HG03558 (cell line): ENCODE measurements around the gene MAGI3.
"Not testable (repeated sequence)": the region's sequence is repeated elsewhere in the genome, so short reads cannot be mapped to it uniquely, and the experiment has no call there.

Experiments
- ATAC-seq: cut with Tn5 transposase; IDR thresholded peaks from one replicate; pipeline ENCODE4 v1.9.1; 2021; ENCODE audit warnings: moderate number of reproducible peaks; ENCODE audit not compliant: unreplicated experiment; ENCODE audit errors: extremely low read depth

The MAGI3 gene

DNA sequence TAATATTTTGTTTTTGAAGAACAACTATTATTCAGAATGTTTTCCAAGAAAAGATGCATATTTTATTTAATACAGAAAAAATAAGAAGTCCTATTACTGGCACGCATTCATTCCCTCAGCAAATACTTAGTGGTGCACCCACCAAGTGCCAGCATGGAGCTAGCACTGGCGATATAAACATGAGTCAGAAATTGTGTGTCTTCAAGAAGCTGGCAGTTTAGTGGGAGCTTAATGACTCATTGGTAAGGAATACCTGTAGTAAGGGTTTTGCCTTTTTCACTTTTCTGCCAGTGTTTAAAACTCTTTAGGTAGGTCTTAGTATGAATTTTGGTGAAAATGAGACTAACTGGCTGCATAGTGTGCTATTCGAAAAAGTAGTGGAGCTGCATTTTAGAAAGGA is 6.3 kb downstream of the MAGI3 start:
- no peak for ATAC-seq

DNA sequence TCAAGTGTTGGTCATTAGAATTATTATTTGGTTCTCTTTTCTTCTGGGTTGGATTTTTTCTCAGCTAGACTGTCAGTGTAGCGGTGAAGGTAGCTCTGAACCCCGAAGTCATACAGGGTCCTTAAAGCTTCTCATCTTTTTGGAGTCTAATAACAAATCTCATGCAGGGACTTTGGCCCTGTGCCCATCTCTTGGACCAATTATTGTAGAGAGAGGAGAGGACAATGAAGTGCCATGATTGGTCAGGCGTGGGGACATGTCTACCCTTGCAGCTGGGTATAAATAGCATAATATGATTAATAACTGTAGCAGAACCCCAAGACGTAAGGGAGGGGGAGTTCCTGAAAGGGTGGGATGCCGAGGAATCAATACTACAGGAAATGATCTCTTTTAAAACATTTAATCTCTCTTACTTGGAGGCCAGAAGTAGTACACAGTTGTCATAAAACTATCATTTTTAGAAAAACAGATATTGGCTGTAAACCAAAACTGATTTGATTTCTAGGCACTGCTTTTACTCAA is 8.8 kb downstream of the MAGI3 start:
- ATAC-seq = no peak

DNA sequence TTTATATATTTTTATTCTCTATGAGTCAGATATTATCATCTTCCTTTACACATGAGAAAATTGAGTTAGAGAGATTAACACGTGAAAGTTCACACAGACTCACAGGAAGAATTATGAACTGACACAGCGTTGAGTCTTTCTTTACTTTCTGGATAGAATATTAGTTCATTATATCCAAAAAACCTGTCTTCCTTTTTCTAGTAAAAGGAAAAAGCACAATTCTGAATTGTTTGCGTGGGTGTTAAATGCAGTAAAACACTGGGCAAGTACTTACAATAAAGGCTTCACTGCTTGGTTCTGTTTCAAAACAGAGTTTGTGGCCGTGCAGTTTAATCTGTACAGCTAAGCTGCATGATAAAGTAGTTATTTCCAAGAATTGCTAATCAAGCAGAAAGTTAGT is 10.8 kb downstream of the MAGI3 start:
- ATAC-seq = no peak

DNA sequence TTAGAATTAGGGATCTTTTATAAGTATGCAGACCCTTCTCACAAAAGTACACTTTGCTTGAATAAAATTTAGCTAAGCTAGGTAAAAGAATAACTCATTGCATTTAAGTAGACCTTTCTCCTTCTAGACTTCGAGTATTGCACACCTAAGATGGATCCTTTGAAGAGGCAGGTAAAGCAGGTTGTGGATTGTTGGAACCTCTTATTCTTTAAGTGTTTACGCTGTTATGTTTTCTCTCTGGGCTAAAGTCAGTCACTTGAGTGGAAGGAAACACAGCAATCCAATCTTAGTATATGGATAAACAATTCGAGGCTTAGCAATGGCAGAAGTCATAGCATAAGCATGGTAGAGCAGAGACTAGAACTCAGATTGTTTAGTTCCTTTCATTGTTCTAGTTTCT is 11.4 kb downstream of the MAGI3 start:
- no peak for ATAC-seq

DNA sequence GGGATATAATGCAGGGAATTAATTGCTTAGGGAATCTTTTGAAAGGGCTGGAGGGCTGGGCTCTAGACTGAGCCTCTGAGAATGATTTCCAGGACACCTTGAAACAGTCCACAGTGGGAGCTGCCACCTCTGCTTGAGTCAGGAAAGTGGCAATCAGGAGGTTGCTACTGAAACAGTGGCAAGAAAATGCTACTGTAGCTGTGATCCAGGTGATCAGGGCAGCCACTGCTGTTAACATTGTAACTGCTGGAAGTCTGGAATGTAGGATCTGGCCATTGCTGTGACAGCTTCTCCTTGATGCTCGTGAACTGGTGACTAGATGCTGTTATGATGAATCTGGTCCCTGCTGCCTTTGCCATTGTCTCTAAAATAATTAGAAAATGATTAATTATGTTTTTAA is 12.8 kb downstream of the MAGI3 start:
- no peak for ATAC-seq

DNA sequence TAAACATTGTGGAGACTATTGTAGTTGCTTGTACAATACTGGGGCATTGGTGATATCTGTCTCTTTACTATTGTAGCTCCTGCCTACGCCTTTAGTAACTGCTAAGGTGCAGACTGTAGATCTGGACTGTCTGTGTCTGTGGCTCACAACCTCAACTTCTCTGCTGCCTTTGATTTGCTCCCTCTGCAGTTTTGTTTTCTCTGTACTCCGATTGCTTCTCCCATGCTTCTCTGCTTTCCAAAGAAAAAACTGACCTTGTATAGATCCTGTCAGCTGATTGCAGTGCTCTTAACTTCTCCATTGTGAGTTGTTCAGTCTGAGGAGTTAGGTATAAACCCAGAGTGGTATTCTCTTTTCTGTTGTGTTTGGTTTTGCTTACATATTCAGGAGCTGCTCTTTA is 15.3 kb downstream of the MAGI3 start:
- no peak for ATAC-seq

DNA sequence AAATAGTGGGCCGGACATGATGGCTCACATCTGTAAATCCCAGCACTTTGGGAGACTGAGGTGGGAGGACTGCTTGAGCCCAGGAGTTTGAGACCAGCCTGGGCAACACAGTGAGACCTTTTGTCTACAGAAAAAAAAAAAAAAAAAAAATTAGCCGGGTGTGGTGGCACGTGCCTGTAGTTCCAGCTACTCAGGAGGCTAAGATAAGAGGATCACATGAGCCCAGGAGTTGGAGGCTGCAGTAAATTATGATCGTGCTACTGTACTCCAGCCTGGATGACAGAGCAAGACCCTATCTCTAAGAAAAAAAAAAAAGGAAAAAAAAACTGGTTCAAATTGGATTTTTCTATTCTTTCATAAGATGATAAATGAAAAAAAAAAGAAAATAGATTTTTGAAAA is 15.8 kb downstream of the MAGI3 start:
- ATAC-seq = not testable (repeated sequence)

DNA sequence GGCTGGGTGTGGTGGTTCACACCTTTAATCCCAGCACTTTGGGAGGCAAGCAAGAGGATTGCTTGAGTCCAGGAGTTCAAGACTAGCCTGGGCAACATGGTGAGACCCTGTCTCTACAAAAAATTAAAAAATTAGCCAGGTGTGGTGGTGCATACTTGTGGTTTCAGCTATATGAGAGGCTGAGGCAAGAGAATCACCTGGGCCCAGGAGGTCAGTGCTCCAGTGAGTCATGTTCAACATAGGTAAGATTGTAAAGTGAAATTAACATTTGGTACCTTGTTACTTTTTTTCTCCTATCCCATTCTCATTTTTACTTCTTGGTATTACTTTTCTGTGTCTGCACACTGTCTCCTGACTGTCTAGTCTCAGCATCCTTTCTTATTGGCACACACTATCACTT is 19.0 kb downstream of the MAGI3 start:
- ATAC-seq = no peak

DNA sequence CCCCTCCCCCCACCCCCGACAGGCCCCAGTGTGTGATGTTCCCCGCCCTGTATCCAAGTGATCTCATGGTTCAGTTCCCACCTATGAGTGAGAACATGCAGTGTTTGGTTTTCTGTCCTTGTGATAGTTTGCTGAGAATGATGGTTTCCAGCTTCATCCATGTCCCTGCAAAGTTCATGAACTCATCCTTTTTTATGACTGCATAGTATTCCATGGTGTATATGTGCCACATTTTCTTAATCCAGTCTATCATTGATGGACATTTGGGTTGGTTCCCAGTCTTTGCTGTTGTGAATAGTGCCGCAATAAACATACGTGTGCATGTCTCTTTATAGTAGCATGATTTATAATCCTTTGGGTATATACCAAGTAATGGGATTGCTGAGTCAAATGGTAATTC is 21.7 kb downstream of the MAGI3 start:
- ATAC-seq = not testable (repeated sequence)

DNA sequence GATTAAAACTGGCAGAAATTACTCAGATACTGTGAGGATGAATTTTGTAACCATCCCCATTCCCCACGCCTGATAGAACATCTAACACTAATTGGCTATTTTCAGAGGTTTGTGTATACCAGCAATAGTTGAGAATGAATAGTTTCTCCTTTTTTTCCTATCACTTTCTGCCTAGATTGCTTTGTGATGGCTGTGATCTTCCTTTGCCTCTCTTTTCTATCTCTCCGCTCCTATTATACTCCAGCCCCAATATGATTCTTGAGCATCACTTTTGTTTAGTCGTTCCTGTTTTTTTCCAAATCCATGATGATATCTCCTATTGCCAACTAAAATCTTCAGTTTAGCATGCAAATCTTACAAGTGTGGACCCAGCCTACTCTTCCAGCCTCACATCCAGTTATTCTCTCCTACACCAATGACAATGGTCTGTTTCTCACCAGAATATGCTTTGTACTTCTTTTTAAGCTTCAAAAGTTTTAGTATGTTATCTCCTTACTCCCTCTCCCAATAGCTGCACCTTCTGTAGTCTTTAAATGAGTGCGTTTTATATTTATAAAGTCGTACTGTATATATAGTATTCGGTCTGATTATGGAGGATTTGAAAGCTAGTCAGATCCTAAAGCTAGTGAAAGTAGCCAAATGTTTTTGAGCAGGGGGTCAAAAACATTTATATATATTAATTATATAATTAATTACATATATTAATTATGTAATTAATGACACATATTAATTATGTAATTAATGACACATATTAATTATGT is 25.2 kb downstream of the MAGI3 start:
- ATAC-seq = no peak

DNA sequence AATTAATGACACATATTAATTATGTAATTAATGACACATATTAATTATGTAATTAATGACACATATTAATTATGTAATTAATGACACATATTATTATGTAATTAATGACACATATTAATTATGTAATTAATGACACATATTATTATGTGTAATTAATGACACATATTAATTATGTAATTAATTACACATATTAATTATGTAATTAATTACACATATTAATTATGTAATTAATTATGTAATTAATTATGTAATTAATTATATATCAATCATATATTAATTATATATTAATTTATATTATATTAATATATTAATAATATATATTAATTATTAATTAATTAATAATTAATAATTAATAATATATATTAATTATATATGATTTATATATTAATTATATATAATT is 25.8 kb downstream of the MAGI3 start:
- ATAC-seq = not testable (repeated sequence)

DNA sequence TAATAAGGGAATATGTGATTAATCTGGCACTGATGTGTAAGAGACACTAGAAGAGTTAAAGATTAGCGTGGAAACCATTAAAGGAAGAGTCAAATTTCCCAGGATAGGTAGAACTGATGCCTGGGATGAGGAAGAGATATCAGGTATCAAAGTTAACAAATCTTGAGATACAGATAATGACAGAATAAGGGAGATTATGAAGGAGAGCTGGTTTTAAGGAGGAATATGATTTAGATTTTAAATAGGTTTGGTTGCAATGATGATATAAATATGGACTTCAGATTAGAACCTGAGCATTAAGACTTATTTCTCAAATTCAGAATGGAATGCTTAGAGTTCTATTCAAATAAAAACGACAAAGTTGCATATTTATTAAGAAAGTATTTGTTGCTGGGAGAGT is 26.2 kb downstream of the MAGI3 start:
- ATAC-seq = no peak

DNA sequence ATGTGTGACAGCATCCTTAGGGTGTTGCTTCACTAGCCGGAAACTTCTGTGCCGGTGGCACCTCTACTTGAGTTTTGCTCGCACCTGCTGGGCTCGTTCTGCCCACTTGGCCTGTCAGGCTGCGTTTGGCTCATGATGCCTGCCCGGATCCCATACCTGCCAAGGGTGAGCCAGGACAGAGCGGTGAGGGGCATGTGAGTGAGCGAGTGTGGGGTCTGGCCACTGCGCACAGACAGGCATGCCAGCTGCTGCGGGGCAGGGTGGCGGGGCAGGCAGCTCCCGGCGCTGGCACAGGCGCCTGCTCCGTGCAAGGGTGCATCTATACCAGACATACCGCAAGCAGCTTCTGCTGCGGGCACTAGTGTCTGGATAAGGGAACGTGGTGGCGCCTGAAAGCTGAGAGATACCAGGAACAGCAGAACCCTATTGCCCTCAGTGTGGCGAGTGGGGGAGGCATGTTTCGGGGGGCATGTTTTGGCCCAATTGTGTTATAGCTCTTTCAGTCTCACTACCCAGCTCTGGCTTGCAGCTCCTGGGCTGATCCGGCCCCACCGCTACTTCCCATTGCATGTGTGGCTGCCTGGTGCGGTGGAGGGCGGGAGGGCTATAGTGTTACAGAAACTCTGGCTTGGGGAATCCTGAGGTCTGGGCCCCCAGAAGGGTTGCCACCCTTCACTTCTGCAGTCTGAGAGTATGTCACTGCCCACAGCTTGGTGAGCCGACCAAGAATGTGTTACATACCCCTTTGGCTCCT is 32.2 kb downstream of the MAGI3 start:
- ATAC-seq = no peak

DNA sequence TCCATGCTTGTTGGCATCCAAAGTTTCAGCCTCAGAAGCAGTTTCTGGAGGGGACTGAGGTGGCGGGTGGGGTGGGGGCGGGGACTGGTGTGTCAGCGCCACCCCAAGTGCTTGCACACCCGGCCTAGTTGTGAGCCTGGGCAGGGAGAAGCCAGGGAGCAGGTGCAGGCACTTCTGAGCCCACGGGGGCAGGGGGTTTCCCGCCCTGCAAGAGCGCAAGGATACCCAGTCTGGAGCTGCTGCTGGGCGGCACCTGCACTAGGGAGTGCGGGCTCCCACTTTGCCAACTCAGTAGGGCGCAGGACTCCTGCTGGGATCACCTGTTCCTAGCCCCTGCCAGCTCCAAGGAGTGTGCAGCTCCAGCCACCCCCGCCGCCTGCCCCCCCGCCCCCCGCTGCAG is 33.5 kb downstream of the MAGI3 start:
- ATAC-seq = no peak

DNA sequence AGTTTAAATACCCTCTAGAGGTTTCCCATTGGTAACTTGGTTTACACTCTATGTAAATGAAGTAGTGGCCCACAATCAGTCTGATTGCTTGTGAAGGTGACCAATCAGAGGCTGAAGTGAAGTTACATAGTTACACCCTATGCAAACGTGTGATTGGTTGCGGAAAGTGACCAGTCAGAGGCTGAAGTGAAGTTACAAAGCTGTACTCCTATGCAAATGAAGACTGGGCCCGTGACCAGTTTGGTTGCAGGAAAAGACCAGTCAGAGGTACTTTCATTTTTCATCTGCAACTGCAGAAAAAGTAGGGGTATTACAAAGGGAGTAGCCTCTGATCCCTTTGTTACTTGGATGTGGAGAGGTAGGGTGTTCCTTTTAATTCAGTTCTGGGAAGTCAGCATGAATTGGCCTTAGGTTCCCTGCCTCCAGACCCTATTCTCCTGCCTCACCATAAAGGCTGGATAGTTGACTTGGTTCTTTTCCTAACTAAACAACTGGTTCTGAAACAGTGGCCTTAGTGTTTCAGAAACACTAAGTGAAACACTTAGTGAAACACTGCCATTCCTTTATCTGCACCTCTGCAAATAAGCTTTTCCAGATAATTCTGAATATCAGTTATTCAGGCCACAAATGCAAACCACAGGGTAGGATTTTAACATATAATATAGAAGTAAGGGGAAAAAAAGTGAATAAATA is 39.3 kb downstream of the MAGI3 start:
- no peak for ATAC-seq

DNA sequence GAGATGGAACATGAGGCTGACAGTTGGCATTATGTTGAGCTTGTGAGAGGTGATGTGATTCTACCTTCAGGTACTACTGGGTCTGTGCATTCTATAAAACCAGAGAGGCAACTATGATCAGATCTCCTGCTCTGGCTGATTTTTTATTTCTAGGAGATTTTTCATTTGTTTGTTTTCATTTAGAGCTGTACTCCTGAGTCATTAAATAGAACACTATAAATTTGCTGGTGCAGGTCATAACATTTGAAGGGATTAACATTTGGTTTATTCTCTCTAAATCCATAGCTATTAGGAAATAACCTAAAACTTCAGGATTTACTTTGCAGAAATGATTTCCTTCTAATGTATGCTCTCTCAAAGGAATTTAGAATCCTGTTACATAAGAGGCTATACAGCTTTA is 42.9 kb downstream of the MAGI3 start:
- ATAC-seq = no peak

DNA sequence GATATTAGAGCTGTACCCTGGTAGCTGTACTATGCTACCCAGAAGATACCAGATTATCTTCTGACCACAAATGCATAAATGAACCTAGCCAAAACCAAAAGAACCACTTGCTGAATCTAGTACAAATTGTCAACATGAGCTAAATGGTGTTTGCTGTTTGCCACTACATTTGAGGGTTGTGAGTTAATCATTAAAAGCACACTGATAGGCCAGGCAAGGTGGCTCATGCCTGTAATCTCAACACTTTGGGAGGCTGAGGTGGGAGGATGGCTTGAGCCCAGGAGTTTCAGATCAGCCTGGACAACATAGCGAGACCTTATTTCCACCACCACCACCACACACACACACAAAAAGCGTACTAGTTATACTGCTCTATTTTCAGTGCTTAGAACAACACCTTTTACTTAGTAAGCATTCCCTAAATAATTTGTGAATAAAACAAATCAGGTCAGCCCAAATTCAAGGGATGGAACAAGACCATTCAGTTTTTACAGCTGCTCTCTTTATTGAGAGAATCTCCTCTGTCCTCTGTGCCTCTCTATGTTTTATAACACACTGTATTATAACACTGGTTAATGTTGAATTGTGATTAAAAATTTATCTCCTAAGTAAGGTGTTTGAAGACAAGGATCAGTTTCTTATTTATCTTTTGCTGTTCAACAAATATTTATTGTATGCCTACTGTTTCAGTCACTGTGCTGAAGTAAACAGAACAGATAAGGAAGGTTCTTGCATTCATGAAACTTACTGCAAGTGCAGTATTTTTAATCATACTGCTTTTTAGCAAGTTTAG is 44.0 kb downstream of the MAGI3 start:
- no peak for ATAC-seq

DNA sequence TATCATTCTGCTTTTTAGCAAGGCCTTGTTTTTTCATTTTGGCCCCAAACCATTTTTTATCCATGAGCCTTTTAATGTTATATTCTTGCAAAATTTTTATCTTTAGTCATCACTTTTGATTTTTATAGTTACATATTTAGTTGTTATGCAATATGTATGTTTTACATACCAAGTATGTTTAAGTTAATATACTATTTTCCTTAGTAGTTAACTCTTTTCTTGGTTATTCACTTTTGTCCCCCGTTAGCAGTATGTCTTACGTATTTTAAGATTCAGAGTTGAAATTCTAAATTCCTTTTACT is 44.5 kb downstream of the MAGI3 start:
- no peak for ATAC-seq

DNA sequence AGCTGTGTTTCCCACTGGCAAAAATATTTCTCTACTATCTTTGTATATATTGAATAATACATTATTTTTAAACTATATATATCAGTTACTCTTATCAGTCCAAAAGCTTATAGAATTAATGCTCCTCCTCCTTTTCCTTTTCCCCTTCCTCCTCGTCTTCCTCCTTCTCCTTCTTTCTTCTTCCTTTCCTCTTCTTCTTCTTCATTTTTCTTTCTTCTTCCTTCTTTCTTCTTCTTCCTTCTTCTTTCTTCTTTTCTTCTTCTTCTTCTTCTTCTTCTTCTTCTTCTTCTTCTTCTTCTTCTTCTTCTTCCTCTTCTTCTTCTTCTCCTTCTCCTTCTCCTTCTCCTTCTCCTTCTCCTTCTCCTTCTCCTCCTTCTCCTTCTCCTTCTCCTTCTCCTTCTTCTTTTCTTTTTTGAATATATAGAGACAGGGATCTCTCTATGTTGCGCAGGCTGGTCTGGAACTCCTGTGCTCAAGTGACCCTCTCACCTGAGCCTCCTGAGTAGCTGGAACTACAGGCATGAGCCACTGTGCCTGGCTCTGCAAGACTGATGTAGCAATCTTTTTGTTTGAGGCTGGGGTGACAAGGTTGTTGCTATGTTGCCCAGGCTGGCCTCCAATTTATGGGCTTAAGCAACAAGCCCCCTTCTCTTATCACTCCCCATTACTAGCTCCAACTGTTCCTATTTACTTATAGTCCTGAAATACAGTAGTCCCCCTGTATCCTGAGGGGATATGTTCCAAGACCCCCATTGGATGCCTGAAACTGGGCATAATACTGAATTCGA is 47.4 kb downstream of the MAGI3 start:
- ATAC-seq = no peak
